ENCODE measurements around the gene UBXN1. TPM values are rescaled to one million over a fixed set of nuclear protein-coding genes. Genes with fewer than 3 reads are reported as not detected.
"Not testable (repeated sequence)": the region's sequence is repeated elsewhere in the genome, so short reads cannot be mapped to it uniquely, and the experiment has no call there.

Gene UBXN1
- total RNA-seq, 1 experiment from 2014 or later = 143 TPM

DNA sequence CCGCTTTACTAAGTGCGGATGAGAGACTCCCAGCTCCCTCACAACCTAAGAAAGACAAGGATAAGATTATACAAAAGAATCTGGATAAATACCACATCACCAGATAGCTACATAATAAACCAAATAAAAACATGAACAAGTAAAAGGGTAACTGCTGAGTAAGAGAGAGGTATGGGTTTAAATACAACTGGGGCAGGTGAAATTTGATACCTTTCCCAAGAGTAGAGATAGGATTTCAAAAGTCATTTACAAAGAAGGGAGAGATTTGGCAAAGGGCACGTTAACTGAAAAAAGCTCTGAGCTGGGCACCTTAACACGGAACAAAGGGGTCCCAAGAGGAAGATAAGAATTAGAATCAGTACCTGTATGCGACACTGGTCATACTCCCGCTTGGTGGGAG lies 1.7 kb downstream of the UBXN1 start:
- BruUV-seq (replicated peaks) = no TSS peak
- ChIA-PET POLR2A (ENCODE audit: low non-redundant PET) (interaction anchor here (1.0 kb wide), 1 partner anchor 12 kb away, joined by 4 read pairs; the partner anchor contains the start of genes C11orf98 and CSKMT), CTCF (interaction anchor here (0.5 kb wide), 1 partner anchor 188 kb away, joined by 5 read pairs; no protein-coding TSS in a partner anchor)
- TF ChIP-seq EZH2 (IDR thresholded peaks at IDR 0.05; ENCODE audit: borderline replicate concordance, low read depth, low read length, poor library complexity, severe bottlenecking) = no peak
- TF ChIP-seq, protein P1, sequence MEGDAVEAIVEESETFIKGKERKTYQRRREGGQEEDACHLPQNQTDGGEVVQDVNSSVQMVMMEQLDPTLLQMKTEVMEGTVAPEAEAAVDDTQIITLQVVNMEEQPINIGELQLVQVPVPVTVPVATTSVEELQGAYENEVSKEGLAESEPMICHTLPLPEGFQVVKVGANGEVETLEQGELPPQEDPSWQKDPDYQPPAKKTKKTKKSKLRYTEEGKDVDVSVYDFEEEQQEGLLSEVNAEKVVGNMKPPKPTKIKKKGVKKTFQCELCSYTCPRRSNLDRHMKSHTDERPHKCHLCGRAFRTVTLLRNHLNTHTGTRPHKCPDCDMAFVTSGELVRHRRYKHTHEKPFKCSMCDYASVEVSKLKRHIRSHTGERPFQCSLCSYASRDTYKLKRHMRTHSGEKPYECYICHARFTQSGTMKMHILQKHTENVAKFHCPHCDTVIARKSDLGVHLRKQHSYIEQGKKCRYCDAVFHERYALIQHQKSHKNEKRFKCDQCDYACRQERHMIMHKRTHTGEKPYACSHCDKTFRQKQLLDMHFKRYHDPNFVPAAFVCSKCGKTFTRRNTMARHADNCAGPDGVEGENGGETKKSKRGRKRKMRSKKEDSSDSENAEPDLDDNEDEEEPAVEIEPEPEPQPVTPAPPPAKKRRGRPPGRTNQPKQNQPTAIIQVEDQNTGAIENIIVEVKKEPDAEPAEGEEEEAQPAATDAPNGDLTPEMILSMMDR (conservative IDR thresholded peaks at IDR 0.05; ENCODE audit: low read depth, low read length) = no peak
- Histone ChIP-seq H3K36me3 (ENCODE audit: insufficient read depth, low read length, poor library complexity, severe bottlenecking) (peaks cover 39% of the 10 kb centered on the region), H3K4me1 (ENCODE audit: insufficient read depth, low read length, poor library complexity, severe bottlenecking) (peaks cover 37% of the 10 kb centered on the region), H3K27me3 (replicated peaks; ENCODE audit: insufficient read depth, low read depth, low read length, poor library complexity) (no peaks in the 10 kb centered on the region), H3K9me3 (ENCODE audit: low read depth, low read length, poor library complexity, severe bottlenecking) (no peaks in the 10 kb centered on the region), H3K27ac (ENCODE audit: low read depth, low read length, poor library complexity, severe bottlenecking) (peak overlapping the region; percentile 26), H3K4me3 (ENCODE audit: low read depth, low read length, poor library complexity, severe bottlenecking) (no peak overlapping the region)
- DNase-seq (ENCODE audit: low spot score) = no peak
- intact Hi-C loops (cut with micrococcal nuclease; ENCODE audit: unreplicated experiment) = no loop called here

DNA sequence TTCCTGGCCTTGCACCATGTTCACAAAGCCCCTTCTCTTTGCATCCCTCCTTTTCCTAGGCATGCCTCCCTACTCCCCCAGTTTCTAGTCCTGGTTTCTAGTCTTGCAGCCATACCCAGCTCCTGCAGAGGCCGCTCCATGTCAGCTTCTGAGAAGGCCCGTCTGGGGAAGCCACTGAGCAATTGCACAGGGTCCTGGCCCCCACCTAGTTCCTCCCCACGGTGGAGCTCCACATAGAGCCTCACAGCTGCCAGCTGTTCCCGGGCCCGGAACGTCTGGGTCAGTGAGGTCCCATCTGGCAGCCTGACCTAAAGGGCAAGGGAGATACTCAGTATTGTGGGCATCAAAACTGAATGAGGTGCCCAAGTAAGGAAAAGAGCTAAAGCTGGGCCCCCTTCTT lies 2.2 kb downstream of the UBXN1 start:
- BruUV-seq (replicated peaks) = no TSS peak
- intact Hi-C loops (cut with micrococcal nuclease; ENCODE audit: unreplicated experiment) = no loop called here
- Histone ChIP-seq H3K27ac (ENCODE audit: low read depth, low read length, poor library complexity, severe bottlenecking) (peak overlapping the region; percentile 26), H3K4me3 (ENCODE audit: low read depth, low read length, poor library complexity, severe bottlenecking) (no peak overlapping the region), H3K9me3 (ENCODE audit: low read depth, low read length, poor library complexity, severe bottlenecking) (no peaks in the 10 kb centered on the region), H3K27me3 (replicated peaks; ENCODE audit: insufficient read depth, low read depth, low read length, poor library complexity) (no peaks in the 10 kb centered on the region), H3K36me3 (ENCODE audit: insufficient read depth, low read length, poor library complexity, severe bottlenecking) (peaks cover 39% of the 10 kb centered on the region), H3K4me1 (ENCODE audit: insufficient read depth, low read length, poor library complexity, severe bottlenecking) (peaks cover 38% of the 10 kb centered on the region)
- DNase-seq (ENCODE audit: low spot score) = no peak
- POLR2A ChIA-PET (ENCODE audit: low non-redundant PET) = interaction anchor here (1.0 kb wide), 1 partner anchor 12 kb away, joined by 4 read pairs; the partner anchor contains the start of genes C11orf98 and CSKMT
- TF ChIP-seq, protein P1 (conservative IDR thresholded peaks at IDR 0.05; ENCODE audit: low read depth, low read length) = no peak
- no peak for TF ChIP-seq EZH2 (IDR thresholded peaks at IDR 0.05; ENCODE audit: borderline replicate concordance, low read depth, low read length, poor library complexity, severe bottlenecking)
- CTCF ChIA-PET = interaction anchor here (0.5 kb wide), 1 partner anchor 189 kb away, joined by 5 read pairs; no protein-coding TSS in a partner anchor

DNA sequence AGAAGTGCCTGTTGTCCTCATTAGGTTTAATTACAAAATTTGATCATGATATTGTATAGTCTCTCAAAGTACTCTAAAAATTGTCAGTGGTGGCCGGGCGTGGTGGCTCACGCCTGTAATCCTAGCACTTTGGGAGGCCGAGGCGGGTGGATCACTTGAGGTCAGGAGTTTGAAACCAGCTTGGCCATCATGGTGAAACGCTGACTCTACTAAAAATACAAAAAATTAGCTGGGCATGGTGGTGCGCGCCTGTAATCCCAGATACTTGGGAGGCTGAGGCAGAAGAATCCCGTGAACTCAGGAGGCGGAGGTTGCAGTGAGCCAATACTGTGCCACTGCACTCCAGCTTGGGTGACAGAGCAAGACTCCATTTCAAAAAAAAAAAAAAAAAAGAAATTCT lies 3.5 kb downstream of the UBXN1 start:
- Histone ChIP-seq H3K36me3 (ENCODE audit: insufficient read depth, low read length, poor library complexity, severe bottlenecking) (peaks cover 39% of the 10 kb centered on the region), H3K4me1 (ENCODE audit: insufficient read depth, low read length, poor library complexity, severe bottlenecking) (peaks cover 38% of the 10 kb centered on the region)
- ChIA-PET POLR2A (ENCODE audit: low non-redundant PET) (interaction anchor here (0.6 kb wide), 1 partner anchor 122 kb away, joined by 3 read pairs; no protein-coding TSS in a partner anchor), CTCF (interaction anchor here (0.7 kb wide), 1 partner anchor 112 kb away, joined by 3 read pairs; the partner anchor contains the start of gene TMEM179B)
- BruUV-seq (replicated peaks); H3K27ac ChIP-seq (ENCODE audit: low read depth, low read length, poor library complexity, severe bottlenecking); H3K4me3 ChIP-seq (ENCODE audit: low read depth, low read length, poor library complexity, severe bottlenecking); intact Hi-C loops (cut with micrococcal nuclease; ENCODE audit: unreplicated experiment); DNase-seq (ENCODE audit: low spot score); H3K9me3 ChIP-seq (ENCODE audit: low read depth, low read length, poor library complexity, severe bottlenecking); H3K27me3 ChIP-seq (replicated peaks; ENCODE audit: insufficient read depth, low read depth, low read length, poor library complexity): not testable (repeated sequence)

DNA sequence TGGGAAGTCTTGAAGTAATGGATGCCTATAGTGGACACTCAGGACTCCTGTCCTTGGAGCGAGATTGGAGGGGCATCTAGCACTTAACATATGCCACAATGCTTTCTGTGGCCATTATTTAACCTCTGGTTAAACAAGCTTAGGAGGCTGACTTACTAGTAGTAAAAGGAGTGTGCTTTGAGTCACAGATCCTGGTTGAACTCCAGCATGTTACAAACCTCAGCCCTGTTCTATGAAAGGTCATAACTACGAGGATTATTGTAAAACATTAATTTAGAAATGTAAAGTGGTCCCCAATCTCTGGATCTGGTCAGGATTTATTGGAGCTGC lies 5.7 kb downstream of the UBXN1 start:
- Histone ChIP-seq H3K4me1 (ENCODE audit: insufficient read depth, low read length, poor library complexity, severe bottlenecking) (peaks cover 30% of the 10 kb centered on the region), H3K27ac (ENCODE audit: low read depth, low read length, poor library complexity, severe bottlenecking) (peak overlapping the region; percentile 90), H3K4me3 (ENCODE audit: low read depth, low read length, poor library complexity, severe bottlenecking) (peak overlapping the region; percentile 85), H3K9me3 (ENCODE audit: low read depth, low read length, poor library complexity, severe bottlenecking) (no peaks in the 10 kb centered on the region), H3K27me3 (replicated peaks; ENCODE audit: insufficient read depth, low read depth, low read length, poor library complexity) (no peaks in the 10 kb centered on the region), H3K36me3 (ENCODE audit: insufficient read depth, low read length, poor library complexity, severe bottlenecking) (peaks cover 39% of the 10 kb centered on the region)
- DNase-seq (ENCODE audit: low spot score) = no peak
- ChIA-PET CTCF (no interaction called here), POLR2A (ENCODE audit: low non-redundant PET) (interaction anchor here (0.6 kb wide), 2 partner anchors 44 to 211 kb away, joined by 4 to 6 read pairs; no protein-coding TSS in a partner anchor)
- TF ChIP-seq EZH2 (IDR thresholded peaks at IDR 0.05; ENCODE audit: borderline replicate concordance, low read depth, low read length, poor library complexity, severe bottlenecking) = no peak
- TF ChIP-seq, protein P1 (conservative IDR thresholded peaks at IDR 0.05; ENCODE audit: low read depth, low read length) = no peak
- intact Hi-C loops (cut with micrococcal nuclease; ENCODE audit: unreplicated experiment) = no loop called here
- no TSS peak for BruUV-seq (replicated peaks)
